Muscle of back (tissue), 13 donors: ENCODE measurements around the gene NAAA. TPM values are rescaled to one million over a fixed set of nuclear protein-coding genes. Genes with fewer than 3 reads are reported as not detected.
"Not testable (repeated sequence)": the region's sequence is repeated elsewhere in the genome, so short reads cannot be mapped to it uniquely, and the experiment has no call there.

ENCODE experiments used
- DNase-seq, 3 donors: peaks; one replicate each; pipeline versions ENCODE4 v3.0.0 to v3.0.0-alpha.2; 2013
- long read RNA-seq, 9 donors: transcript quantifications; one replicate each; lab custom pipeline, GENCODE V29; 2026
- polyA plus RNA-seq, 10 donors: library from polyadenylated mRNA; unstranded; fragments of 120-200 nt; gene quantifications; one replicate each; pipeline ENCODE4 v1.2.1, GENCODE V29; 2013; ENCODE audit not compliant: insufficient read length in 10 of 10

The NAAA gene
- polyA plus RNA-seq = 10 to 100 TPM in 8 of 10 donors, 1 to 10 TPM in 2; 8.6 to 18.6 (median 13.5) TPM
- long read RNA-seq, donor 1, partial matches to known transcripts = 0 of 1 reads
- long read RNA-seq, donor 1, other reads (novel, unspliced or antisense) = 0 of 1 reads
- long read RNA-seq, donor 2, partial matches to known transcripts = 0 of 1 reads
- long read RNA-seq, donor 2, other reads (novel, unspliced or antisense) = 0 of 1 reads
- long read RNA-seq, donor 3 = 0 reads
- long read RNA-seq, donor 4, partial matches to known transcripts = 0 of 4 reads
- long read RNA-seq, donor 4, other reads (novel, unspliced or antisense) = 0 of 4 reads
- long read RNA-seq, donor 5, partial matches to known transcripts = 0 of 5 reads
- long read RNA-seq, donor 5, other reads (novel, unspliced or antisense) = 0 of 5 reads
- long read RNA-seq, donor 6, partial matches to known transcripts = 0 of 2 reads
- long read RNA-seq, donor 6, other reads (novel, unspliced or antisense) = 0 of 2 reads
- long read RNA-seq, donor 7, partial matches to known transcripts = 0 of 3 reads
- long read RNA-seq, donor 7, other reads (novel, unspliced or antisense) = 0 of 3 reads
- long read RNA-seq, donor 8, partial matches to known transcripts = 0 of 1 reads
- long read RNA-seq, donor 8, other reads (novel, unspliced or antisense) = 0 of 1 reads
- long read RNA-seq, donor 9 = 0 reads

- peak; percentile 53 to 86 (median 69) for DNase-seq
Observed at GRCh38 chr4:75940692-75941253, at the start of gene NAAA. NAAA (minus strand) TSS chr4:75941013; CDS start chr4:75940949, 64 bp downstream.

- DNase-seq = peak in 1 of 3 donors; percentile 5
Observed at GRCh38 chr4:75989846-75990528, 49.2 kb upstream of the NAAA start.

GRCh38 chr4:75985116-75985515 lies 44.3 kb upstream of the NAAA start:
- peak in 1 of 3 donors; percentile 80 for DNase-seq

- no peak for DNase-seq
Observed at GRCh38 chr4:75980576-75980975, 39.8 kb upstream of the NAAA start.

GRCh38 chr4:75976177-75976576 lies 35.4 kb upstream of the NAAA start:
- DNase-seq = no peak

- DNase-seq = no peak
Observed at GRCh38 chr4:75973766-75974165, 33.0 kb upstream of the NAAA start.

- no peak for DNase-seq
Observed at GRCh38 chr4:75968084-75968483, 27.3 kb upstream of the NAAA start.

GRCh38 chr4:75963558-75963957 lies 22.7 kb upstream of the NAAA start:
- DNase-seq = no peak

GRCh38 chr4:75962072-75962471 lies 21.3 kb upstream of the NAAA start:
- DNase-seq = not testable (repeated sequence)

GRCh38 chr4:75958546-75958945 lies 17.7 kb upstream of the NAAA start:
- not testable (repeated sequence) for DNase-seq

- not testable (repeated sequence) for DNase-seq
Observed at GRCh38 chr4:75954811-75955210, 14.0 kb upstream of the NAAA start.

- DNase-seq = no peak
Observed at GRCh38 chr4:75953509-75953908, 12.7 kb upstream of the NAAA start.

GRCh38 chr4:75950213-75950815 lies 9.5 kb upstream of the NAAA start:
- DNase-seq = no peak

GRCh38 chr4:75948822-75949444 lies 8.1 kb upstream of the NAAA start:
- no peak for DNase-seq

- DNase-seq = peak; percentile 33 to 81 (median 46)
Observed at GRCh38 chr4:75939890-75940691, 722 bp downstream of the NAAA start.

- no peak for DNase-seq
Observed at GRCh38 chr4:75935628-75936027, 5.2 kb downstream of the NAAA start.

- DNase-seq = no peak
Observed at GRCh38 chr4:75930152-75930551, 10.7 kb downstream of the NAAA start.

- not testable (repeated sequence) for DNase-seq
Observed at GRCh38 chr4:75924916-75925315, 15.9 kb downstream of the NAAA start.

- DNase-seq = no peak
Observed at GRCh38 chr4:75924309-75924827, 16.4 kb downstream of the NAAA start.

- no peak for DNase-seq
Observed at GRCh38 chr4:75922588-75922987, 18.2 kb downstream of the NAAA start.
